GM18526 (cell line): ENCODE data around the gene JAK3.

ENCODE experiments used
- POLR2A ChIP-seq: IDR thresholded peaks from 3 replicates; pipeline ENCODE4 v1.6.1; 2011; ENCODE audit not compliant: insufficient read length; ENCODE audit errors: extremely low read depth

JAK3 gene

GRCh38 chr19:17784201-17785008 is 63.4 kb downstream of the JAK3 start:
- TF ChIP-seq POLR2A: no peak

- TF ChIP-seq POLR2A: no peak
Measured at GRCh38 chr19:17780781-17781180, 67.0 kb downstream of the JAK3 start.

- no peak for TF ChIP-seq POLR2A
Measured at GRCh38 chr19:17778968-17779929, 68.5 kb downstream of the JAK3 start.

- no peak for TF ChIP-seq POLR2A
Measured at GRCh38 chr19:17778251-17778967, 69.4 kb downstream of the JAK3 start.

- no peak for TF ChIP-seq POLR2A
Measured at GRCh38 chr19:17775991-17776803, 71.6 kb downstream of the JAK3 start.

- TF ChIP-seq POLR2A: no peak
Measured at GRCh38 chr19:17775245-17775927, 72.4 kb downstream of the JAK3 start.
